ENCODE results near the gene ARHGEF1.
A peak's percentile ranks its signal among the peaks of the same experiment; 100 is the strongest.

ARHGEF1 gene

GRCh38 chr19:41859618-41860418, 23.2 kb upstream of the ARHGEF1 start, which contains the start of gene RPS19:
Gene RPS19 (plus strand): TSS chr19:41860255. CDS start chr19:41860775, 520 bp downstream.
- peak within 1 kb of the TSS; percentile 92 for H2AFZ ChIP-seq (ENCODE audit: low read length)

GRCh38 chr19:41860419-41861115, 22.4 kb upstream of the ARHGEF1 start:
- no peak overlapping the region for H2AFZ ChIP-seq (ENCODE audit: low read length)
- peak overlapping the region; percentile 92 for H3K4me2 ChIP-seq (ENCODE audit: low read depth, low read length, poor library complexity, severe bottlenecking)
- peaks cover 5% of the 10 kb centered on the region for H3K27me3 ChIP-seq (ENCODE audit: insufficient read depth, low read length, poor library complexity, severe bottlenecking)
- TF ChIP-seq CTCF (conservative IDR thresholded peaks at IDR 0.05; ENCODE audit: low read length) (no peak), EZH2phosphoT487 (IDR thresholded peaks at IDR 0.05; ENCODE audit: borderline replicate concordance) (no peak)
- peak overlapping the region; percentile 100 for H3K9ac ChIP-seq (ENCODE audit: low read depth, low read length, poor library complexity, severe bottlenecking)
- peaks cover 55% of the 10 kb centered on the region for H3K79me2 ChIP-seq (ENCODE audit: insufficient read depth, low read length)
- no peaks in the 10 kb centered on the region for H3K9me3 ChIP-seq (ENCODE audit: insufficient read depth, low read depth, low read length)
- peaks cover 52% of the 10 kb centered on the region for H4K20me1 ChIP-seq (ENCODE audit: insufficient read depth, low read length, poor library complexity, severe bottlenecking)
- no peaks in the 10 kb centered on the region for H3F3A ChIP-seq (ENCODE audit: low read depth)
- H3K9me2 ChIP-seq (replicated peaks; ENCODE audit: low read depth, low read length), result no peaks in the 10 kb centered on the region
- H3K36me3 ChIP-seq (ENCODE audit: insufficient read depth, low read length), result peaks cover 40% of the 10 kb centered on the region
- peaks cover 44% of the 10 kb centered on the region for H3K4me1 ChIP-seq (ENCODE audit: insufficient read depth, low read length, poor library complexity, severe bottlenecking)
- H3K4me3 ChIP-seq (ENCODE audit: low read length, poor library complexity, severe bottlenecking), result peak overlapping the region; percentile 93

More at GRCh38 chr19:41859618-41860418, 23.2 kb upstream of the ARHGEF1 start, which contains the start of gene RPS19:
- Histone ChIP-seq H3K4me2 (ENCODE audit: low read depth, low read length, poor library complexity, severe bottlenecking) (peak within 1 kb of the TSS; percentile 92), H3K4me1 (ENCODE audit: insufficient read depth, low read length, poor library complexity, severe bottlenecking) (peaks cover 44% of the 10 kb centered on the region), H3K9me3 (ENCODE audit: insufficient read depth, low read depth, low read length) (no peaks in the 10 kb centered on the region), H3K4me3 (ENCODE audit: low read length, poor library complexity, severe bottlenecking) (peak within 1 kb of the TSS; percentile 93), H3K27me3 (ENCODE audit: insufficient read depth, low read length, poor library complexity, severe bottlenecking) (peaks cover 5% of the 10 kb centered on the region), H4K20me1 (ENCODE audit: insufficient read depth, low read length, poor library complexity, severe bottlenecking) (peaks cover 45% of the 10 kb centered on the region), H3K9ac (ENCODE audit: low read depth, low read length, poor library complexity, severe bottlenecking) (peak within 1 kb of the TSS; percentile 100), H3K36me3 (ENCODE audit: insufficient read depth, low read length) (peaks cover 33% of the 10 kb centered on the region), H3F3A (ENCODE audit: low read depth) (no peaks in the 10 kb centered on the region), H3K9me2 (replicated peaks; ENCODE audit: low read depth, low read length) (no peaks in the 10 kb centered on the region), H3K79me2 (ENCODE audit: insufficient read depth, low read length) (peaks cover 48% of the 10 kb centered on the region)
- no peak for TF ChIP-seq EZH2phosphoT487 (IDR thresholded peaks at IDR 0.05; ENCODE audit: borderline replicate concordance)
- peak; percentile 52; the same call in 1 of the 2 replicates for TF ChIP-seq CTCF (conservative IDR thresholded peaks at IDR 0.05; ENCODE audit: low read length)

- Histone ChIP-seq H3K36me3 (ENCODE audit: insufficient read depth, low read length) (peaks cover 41% of the 10 kb centered on the region), H3K79me2 (ENCODE audit: insufficient read depth, low read length) (peaks cover 60% of the 10 kb centered on the region), H3F3A (ENCODE audit: low read depth) (no peaks in the 10 kb centered on the region), H3K9me2 (replicated peaks; ENCODE audit: low read depth, low read length) (no peaks in the 10 kb centered on the region), H3K4me3 (ENCODE audit: low read length, poor library complexity, severe bottlenecking) (peak overlapping the region; percentile 93), H2AFZ (ENCODE audit: low read length) (no peak overlapping the region), H3K4me1 (ENCODE audit: insufficient read depth, low read length, poor library complexity, severe bottlenecking) (peaks cover 47% of the 10 kb centered on the region), H3K9me3 (ENCODE audit: insufficient read depth, low read depth, low read length) (no peaks in the 10 kb centered on the region), H4K20me1 (ENCODE audit: insufficient read depth, low read length, poor library complexity, severe bottlenecking) (peaks cover 55% of the 10 kb centered on the region), H3K4me2 (ENCODE audit: low read depth, low read length, poor library complexity, severe bottlenecking) (peak overlapping the region; percentile 92), H3K27me3 (ENCODE audit: insufficient read depth, low read length, poor library complexity, severe bottlenecking) (peaks cover 5% of the 10 kb centered on the region), H3K9ac (ENCODE audit: low read depth, low read length, poor library complexity, severe bottlenecking) (peak overlapping the region; percentile 100)
- TF ChIP-seq EZH2phosphoT487 (IDR thresholded peaks at IDR 0.05; ENCODE audit: borderline replicate concordance), result no peak
- no peak for TF ChIP-seq CTCF (conservative IDR thresholded peaks at IDR 0.05; ENCODE audit: low read length)
These were observed 21.7 kb upstream of the ARHGEF1 start for GRCh38 chr19:41861116-41861768.
